ENCODE data around the gene SLC16A4. TPM values are rescaled to one million over a fixed set of nuclear protein-coding genes. Genes with fewer than 3 reads are reported as not detected.
A peak's percentile ranks its signal among the peaks of the same experiment; 100 is the strongest.

The SLC16A4 gene
- total RNA-seq, 4 donors from 2014 or later, result 8.0 to 16.6 (median 15.1) TPM

DNA sequence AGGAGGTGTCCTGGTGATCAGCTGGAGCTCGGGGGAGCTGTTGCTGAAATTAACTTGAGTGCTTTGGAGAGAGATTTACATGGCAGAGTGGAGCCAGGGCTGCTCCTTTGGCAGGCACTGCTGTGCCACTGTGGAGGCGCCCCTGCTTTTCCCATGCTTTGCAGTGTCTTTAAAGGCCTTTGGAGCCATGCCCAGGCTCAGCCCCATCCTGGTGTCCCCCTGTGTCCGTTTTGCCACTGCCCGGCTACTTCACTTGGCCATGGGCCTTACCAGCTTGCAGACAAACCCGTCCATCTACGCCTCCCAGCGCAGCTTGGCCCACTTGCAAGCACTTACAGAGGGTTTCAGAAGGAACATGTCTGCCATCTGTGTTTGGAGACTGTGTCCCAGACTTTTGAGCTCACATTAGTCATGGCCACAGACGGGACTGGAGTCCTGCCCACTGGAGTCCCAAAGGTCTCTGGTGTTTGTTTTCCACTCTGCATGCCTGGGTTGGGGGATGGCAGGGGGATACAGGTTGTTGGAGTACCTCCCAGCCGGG is 34.9 kb upstream of the SLC16A4 start:
- H3K4me3 ChIP-seq, result no peak overlapping the region
- WGBS, 2 donors, result 40 to 75% methylated on average over 5 to 9 of the region's 9 CpGs
- no peaks in the 10 kb centered on the region for H3K36me3 ChIP-seq
- H3K27me3 ChIP-seq, result peaks cover 0 to 2% of the 10 kb centered on the region in 2 donors
- H3K9me3 ChIP-seq, result no peaks in the 10 kb centered on the region
- peak overlapping the region in 2 of 4 donors; percentile 27 to 61 for H3K27ac ChIP-seq
- no peak for TF ChIP-seq POLR2A (IDR thresholded peaks at IDR 0.05)
- TF ChIP-seq, protein P1, sequence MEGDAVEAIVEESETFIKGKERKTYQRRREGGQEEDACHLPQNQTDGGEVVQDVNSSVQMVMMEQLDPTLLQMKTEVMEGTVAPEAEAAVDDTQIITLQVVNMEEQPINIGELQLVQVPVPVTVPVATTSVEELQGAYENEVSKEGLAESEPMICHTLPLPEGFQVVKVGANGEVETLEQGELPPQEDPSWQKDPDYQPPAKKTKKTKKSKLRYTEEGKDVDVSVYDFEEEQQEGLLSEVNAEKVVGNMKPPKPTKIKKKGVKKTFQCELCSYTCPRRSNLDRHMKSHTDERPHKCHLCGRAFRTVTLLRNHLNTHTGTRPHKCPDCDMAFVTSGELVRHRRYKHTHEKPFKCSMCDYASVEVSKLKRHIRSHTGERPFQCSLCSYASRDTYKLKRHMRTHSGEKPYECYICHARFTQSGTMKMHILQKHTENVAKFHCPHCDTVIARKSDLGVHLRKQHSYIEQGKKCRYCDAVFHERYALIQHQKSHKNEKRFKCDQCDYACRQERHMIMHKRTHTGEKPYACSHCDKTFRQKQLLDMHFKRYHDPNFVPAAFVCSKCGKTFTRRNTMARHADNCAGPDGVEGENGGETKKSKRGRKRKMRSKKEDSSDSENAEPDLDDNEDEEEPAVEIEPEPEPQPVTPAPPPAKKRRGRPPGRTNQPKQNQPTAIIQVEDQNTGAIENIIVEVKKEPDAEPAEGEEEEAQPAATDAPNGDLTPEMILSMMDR (IDR thresholded peaks at IDR 0.05), result no peak
- H3K4me1 ChIP-seq, result peaks cover 0 to 19% (median 0%) of the 10 kb centered on the region in 4 donors
- peak in 1 of 2 donors; percentile 60 for DNase-seq (ENCODE audit: low spot score in 2 of 2)

- H3K27me3 ChIP-seq, result no peaks in the 10 kb centered on the region
- H3K9me3 ChIP-seq, result no peaks in the 10 kb centered on the region
- 61 to 69% methylated on average over 9 of the region's 9 CpGs for WGBS, 2 donors
- no peaks in the 10 kb centered on the region for H3K36me3 ChIP-seq
- H3K4me3 ChIP-seq, result no peak overlapping the region
- TF ChIP-seq, protein P1 (IDR thresholded peaks at IDR 0.05), result no peak
- TF ChIP-seq EP300 (IDR thresholded peaks at IDR 0.05), result peak in 1 of 2 donors; percentile 84
- peaks cover 0 to 23% (median 0%) of the 10 kb centered on the region in 4 donors for H3K4me1 ChIP-seq
- peak in 1 of 2 donors; percentile 54 for DNase-seq (ENCODE audit: low spot score in 2 of 2)
- peak overlapping the region in 2 of 4 donors; percentile 27 to 61 for H3K27ac ChIP-seq
Observed at GRCh38 chr1:110424699-110425611, 34.1 kb upstream of the SLC16A4 start.

DNA sequence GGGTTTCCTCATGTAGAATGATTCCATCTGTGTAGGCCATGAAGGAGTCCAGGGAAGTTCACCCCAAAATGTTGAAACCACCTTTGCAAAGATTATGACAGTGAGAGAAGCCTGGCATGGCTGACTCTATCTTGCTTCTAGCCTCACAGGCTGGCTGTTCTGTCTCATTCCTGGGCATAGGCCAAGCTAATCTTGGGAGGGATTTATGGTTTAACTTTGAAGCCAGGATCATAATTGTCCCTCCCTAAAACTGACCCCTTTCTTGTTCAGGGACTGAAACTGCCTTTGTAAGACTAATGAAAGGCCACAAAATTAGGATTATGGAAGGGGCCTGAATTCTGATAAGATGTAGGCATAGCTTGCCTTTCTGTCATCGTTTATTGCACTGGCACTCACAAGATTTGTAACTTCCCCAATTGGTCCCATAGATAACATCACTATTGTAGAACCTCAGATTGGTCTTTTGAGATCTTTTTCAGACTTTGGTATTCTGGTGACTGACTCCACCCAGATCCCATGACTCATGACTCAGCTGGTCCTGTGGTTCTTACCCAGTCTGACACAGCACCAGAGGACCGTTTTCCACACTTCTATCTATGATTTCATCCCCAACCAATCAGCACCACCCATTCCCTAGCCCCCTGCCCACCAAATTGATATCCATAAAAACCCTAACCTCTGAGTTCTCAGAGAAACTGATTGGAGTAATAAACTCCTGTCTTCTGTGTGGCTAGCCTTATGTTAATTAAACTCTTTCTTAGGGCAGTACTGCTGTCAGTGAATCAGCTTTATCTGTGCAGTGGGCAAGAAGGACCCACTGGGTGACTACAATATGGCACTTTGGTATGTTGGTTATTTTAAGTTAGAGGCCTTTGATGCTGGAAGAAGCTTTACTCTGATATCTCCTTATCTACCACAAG is 30.3 kb upstream of the SLC16A4 start:
- DNase-seq (ENCODE audit: low spot score in 2 of 2), result peak in 1 of 2 donors; percentile 64
- H3K9me3 ChIP-seq, result no peaks in the 10 kb centered on the region
- no peak overlapping the region for H3K4me3 ChIP-seq
- TF ChIP-seq POLR2A (IDR thresholded peaks at IDR 0.05), result no peak
- TF ChIP-seq, protein P1 (IDR thresholded peaks at IDR 0.05), result no peak
- TF ChIP-seq EP300 (IDR thresholded peaks at IDR 0.05), result no peak
- 40 to 47% methylated on average over 2 of the region's 2 CpGs for WGBS, 2 donors
- no peaks in the 10 kb centered on the region for H3K27me3 ChIP-seq
- peak overlapping the region in 1 of 4 donors; percentile 68 for H3K27ac ChIP-seq
- no peaks in the 10 kb centered on the region for H3K36me3 ChIP-seq
- peaks cover 0 to 23% (median 0%) of the 10 kb centered on the region in 4 donors for H3K4me1 ChIP-seq

DNA sequence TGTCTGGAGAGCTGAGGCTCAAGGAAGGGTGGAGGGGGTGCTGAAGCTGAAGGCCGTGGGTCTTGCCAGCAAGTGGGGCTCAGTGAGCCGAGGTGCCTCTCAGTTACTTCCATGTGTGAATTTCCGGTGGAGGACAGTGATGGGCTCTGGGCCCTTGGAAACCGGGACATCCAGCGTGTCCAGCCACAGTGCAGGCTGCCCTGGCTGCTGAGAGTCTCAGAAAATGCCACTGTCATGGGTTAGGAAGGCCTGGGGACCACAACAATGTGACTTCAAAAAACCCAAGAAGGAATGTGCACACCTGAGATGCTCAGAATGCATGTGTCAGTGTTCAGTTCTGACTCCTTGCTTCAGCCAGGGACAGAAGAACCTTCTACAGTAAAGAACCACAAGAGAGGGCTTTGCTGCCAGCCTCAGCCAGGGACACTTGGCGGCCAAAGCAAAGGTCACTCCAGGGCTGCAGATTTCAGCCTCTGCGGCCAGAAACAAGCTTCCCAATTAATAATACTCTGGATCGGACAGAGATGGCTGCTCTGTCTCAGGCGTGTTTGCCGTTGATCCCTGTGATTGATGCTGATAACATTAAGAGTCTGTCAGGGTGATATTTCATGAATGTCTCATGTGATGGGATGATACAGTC is 29.3 kb upstream of the SLC16A4 start:
- no peak overlapping the region for H3K4me3 ChIP-seq
- no peak for DNase-seq (ENCODE audit: low spot score in 2 of 2)
- no peaks in the 10 kb centered on the region for H3K36me3 ChIP-seq
- H3K27me3 ChIP-seq, result no peaks in the 10 kb centered on the region
- TF ChIP-seq POLR2A (IDR thresholded peaks at IDR 0.05), result no peak
- TF ChIP-seq, protein P1 (IDR thresholded peaks at IDR 0.05), result no peak
- H3K27ac ChIP-seq, result peak overlapping the region in 1 of 4 donors; percentile 68
- 75 to 86% methylated on average over 10 of the region's 10 CpGs for WGBS, 2 donors
- peaks cover 0 to 17% (median 0%) of the 10 kb centered on the region in 4 donors for H3K4me1 ChIP-seq
- no peaks in the 10 kb centered on the region for H3K9me3 ChIP-seq

Data from tibial nerve (tissue), 4 donors.